DLD1 (cell line): ENCODE results near the gene SERPINE1.
"Not testable (repeated sequence)": the region's sequence is repeated elsewhere in the genome, so short reads cannot be mapped to it uniquely, and the experiment has no call there.

ENCODE experiments used
- in situ Hi-C: cut with HindIII; loops from 2 replicates; pipeline ENCODE4 v1.10.0; 2017; ENCODE audit warnings: low sequenced_read_pairs

Gene SERPINE1

GRCh38 chr7:101121991-101122932 is 4.6 kb upstream of the SERPINE1 start:
- in situ Hi-C loops = no loop called here

DNA sequence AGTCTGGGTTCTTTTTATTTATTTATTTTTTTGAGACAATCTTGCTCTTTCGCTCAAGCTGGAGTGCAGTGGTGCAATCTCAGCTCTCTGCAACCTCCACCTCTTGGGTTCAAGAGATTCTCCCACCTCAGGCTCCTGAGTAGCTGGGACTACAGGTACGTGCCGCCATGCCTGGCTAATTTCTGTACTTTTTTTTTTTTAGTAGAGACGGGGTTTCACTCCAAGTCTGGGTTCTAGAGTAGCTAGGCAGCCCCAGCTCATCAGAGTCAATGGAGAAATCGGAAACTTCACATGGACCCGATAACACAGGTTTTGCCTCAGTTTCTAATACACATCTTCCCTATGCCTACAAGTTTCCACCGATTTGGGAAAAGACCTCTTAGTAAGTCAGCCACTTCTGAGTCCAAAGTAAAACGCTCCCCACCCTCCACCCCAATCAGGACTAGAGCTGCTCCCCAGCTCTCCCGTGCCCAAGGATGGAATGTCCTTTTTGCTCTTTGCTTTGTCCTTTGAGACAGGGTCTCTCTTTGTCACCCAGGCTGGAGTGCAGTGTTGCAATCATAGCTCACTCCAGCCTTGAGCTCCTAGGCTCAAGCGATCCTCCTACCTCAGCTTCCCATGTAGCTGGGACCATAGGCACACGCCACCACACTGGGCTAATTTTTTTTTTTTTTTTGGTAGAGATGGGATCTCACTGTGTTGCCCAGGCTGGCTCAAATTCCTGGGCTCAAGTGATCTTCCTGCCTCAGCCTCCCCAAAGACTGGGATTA is 3.8 kb upstream of the SERPINE1 start:
- in situ Hi-C loops = no loop called here

GRCh38 chr7:101123703-101124068 is 3.2 kb upstream of the SERPINE1 start:
- in situ Hi-C loops = no loop called here

DNA sequence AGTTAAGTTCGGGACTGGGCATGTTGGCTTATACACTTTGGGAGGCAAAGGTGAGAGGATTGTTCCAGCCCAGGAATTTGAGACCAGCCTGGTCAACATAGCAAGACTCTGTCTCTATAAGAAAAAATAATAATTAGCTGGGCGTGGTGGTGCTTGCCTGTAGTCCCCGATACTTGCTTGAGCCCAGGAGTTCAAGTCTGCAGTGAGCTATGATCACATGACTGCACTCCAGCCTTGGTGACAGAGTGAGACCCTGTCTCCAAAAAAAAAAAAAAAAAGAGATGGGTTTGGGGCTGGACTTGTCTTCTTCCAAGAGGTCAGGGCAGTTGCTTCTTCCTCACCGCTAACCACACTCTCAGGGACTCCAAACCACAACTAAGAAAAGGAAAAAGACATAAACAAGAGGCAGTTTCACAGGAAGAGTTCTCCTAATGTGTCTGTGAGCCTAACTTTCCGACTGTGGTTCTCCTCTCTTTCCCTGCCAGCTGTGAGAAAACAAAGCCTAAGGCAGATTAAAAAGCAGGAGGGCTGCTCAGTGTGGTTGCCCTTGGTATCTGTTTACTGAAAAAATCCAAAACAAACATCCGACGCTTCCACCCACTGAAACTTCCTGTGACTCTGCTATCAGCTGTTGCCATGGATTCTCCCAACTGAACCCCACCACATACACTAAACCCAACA is 2.4 kb upstream of the SERPINE1 start:
- in situ Hi-C loops = no loop called here

DNA sequence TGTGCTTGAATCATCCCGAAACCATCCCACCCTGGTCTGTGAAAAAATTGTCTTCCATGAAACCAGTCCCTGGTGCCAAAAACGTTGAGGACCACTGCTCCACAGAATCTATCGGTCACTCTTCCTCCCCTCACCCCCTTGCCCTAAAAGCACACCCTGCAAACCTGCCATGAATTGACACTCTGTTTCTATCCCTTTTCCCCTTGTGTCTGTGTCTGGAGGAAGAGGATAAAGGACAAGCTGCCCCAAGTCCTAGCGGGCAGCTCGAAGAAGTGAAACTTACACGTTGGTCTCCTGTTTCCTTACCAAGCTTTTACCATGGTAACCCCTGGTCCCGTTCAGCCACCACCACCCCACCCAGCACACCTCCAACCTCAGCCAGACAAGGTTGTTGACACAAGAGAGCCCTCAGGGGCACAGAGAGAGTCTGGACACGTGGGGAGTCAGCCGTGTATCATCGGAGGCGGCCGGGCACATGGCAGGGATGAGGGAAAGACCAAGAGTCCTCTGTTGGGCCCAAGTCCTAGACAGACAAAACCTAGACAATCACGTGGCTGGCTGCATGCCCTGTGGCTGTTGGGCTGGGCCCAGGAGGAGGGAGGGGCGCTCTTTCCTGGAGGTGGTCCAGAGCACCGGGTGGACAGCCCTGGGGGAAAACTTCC is 784 bp upstream of the SERPINE1 start:
- in situ Hi-C loops = no loop called here

DNA sequence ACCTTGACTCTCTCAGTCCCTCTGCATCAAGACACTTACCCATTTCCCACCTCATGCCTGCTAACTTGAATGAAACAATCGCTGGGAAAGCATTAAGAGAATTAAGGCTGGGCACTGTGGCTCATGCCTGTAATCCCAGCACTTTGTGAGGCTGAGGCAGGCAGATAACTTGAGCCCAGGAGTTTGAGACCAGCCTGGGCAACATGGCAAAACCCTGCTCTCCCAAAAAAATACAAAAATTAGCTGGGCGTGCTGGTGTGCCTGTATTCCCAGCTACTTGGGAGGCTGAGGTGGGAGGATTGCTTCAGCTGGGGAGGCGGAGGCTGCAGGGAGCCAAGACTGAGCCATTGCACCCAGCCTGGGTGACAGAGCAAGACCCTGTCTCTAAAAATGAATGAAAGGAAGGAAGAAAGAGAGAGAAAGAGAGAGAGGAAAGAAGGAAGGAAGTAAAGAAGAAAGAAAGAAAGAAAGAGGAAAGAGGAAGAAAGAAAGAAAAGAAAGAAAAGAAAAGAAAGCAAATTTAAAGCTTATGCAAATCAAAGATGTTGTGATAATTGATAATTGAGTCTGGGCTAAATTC is 646 bp downstream of the SERPINE1 start:
- in situ Hi-C loops = no loop called here

DNA sequence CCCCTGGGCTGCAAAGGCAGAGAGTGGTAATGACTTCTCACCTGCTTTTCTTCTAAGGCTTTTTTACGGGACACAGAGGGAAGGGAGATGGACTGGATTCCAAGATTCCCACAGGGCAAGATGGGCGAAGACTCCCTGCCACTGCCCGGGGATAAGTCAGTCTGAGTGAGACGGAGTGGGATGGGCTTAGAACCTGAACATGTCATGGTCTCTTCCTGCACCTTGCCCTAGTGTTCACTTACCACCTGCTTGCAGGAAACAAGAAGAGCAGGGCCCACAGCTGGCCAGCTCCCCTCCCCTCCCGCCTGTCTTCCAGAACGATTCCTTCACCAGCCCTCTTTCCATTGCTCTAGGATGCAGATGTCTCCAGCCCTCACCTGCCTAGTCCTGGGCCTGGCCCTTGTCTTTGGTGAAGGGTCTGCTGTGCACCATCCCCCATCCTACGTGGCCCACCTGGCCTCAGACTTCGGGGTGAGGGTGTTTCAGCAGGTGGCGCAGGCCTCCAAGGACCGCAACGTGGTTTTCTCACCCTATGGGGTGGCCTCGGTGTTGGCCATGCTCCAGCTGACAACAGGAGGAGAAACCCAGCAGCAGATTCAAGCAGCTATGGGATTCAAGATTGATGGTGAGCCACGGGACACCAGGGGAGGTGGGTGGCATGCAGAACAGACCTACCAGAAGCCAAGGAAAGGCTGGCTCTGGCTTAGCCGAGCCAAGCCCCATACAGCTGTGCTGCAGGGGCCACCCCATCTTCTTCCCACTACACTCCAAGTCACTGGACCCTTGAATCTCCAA is 1.3 kb downstream of the SERPINE1 start:
- in situ Hi-C loops = no loop called here

GRCh38 chr7:101129603-101130117 is 2.8 kb downstream of the SERPINE1 start:
- in situ Hi-C loops = no loop called here

GRCh38 chr7:101132626-101133600 is 6.0 kb downstream of the SERPINE1 start:
- in situ Hi-C loops = not testable (repeated sequence)

GRCh38 chr7:101133621-101134398 is 6.9 kb downstream of the SERPINE1 start:
- in situ Hi-C loops = no loop called here

DNA sequence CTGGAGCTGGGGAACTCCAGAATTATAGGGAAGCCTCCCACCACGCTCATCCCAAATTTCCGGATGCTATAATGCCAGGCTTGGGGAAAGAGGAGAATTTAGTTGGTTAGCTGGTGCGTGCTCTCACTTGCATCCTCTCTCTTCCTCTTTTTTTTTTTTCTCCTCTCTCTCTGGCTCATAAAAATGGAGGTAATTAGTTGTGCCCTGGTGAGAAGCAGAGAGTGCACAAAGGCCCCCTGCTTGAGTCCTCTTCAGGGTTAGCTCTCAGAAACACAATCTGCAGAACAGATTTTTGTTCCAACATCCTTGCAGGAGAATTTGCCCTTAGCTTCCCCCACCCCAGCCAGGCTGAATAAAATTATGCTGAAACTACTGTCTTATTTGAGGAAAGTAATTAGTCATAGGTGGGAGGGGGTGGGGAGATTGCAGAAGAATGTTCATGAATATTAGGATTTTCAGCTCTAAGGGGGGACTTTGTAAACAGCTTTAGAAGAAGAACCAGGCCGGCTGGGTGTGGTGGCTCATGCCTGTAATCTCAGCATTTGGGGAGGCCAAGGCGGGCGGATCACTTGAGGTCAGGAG is 7.6 kb downstream of the SERPINE1 start:
- in situ Hi-C loops = no loop called here

GRCh38 chr7:101137651-101138212 is 10.8 kb downstream of the SERPINE1 start:
- in situ Hi-C loops = no loop called here

GRCh38 chr7:101138213-101138870 is 11.4 kb downstream of the SERPINE1 start:
- in situ Hi-C loops = no loop called here

DNA sequence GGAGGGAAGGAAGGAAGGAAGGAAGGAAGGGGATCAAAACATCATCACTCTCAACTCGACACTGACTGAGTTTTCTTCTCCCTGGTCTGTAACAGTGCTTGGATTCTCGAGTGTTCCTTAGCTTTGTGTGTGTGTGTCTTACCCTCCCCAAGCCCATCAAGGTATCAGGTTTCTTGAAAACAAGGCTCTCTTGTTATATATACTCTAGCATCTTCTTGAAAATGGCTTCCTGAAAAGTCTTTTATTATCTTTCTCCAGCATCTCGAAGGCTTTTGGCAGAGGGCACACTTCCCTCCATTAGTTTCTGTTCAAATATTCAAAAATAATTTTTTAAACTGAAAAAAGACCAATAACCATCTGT is 13.4 kb downstream of the SERPINE1 start:
- in situ Hi-C loops = no loop called here

- in situ Hi-C loops = no loop called here
Observed at GRCh38 chr7:101140746-101141382, 14.0 kb downstream of the SERPINE1 start.
